ENCODE data around the gene HGFAC. TPM values are rescaled to one million over a fixed set of nuclear protein-coding genes. Genes with fewer than 3 reads are reported as not detected.

The HGFAC gene
- total and polyA plus RNA-seq, 2 donors = 0.19 to 1.2 TPM

DNA sequence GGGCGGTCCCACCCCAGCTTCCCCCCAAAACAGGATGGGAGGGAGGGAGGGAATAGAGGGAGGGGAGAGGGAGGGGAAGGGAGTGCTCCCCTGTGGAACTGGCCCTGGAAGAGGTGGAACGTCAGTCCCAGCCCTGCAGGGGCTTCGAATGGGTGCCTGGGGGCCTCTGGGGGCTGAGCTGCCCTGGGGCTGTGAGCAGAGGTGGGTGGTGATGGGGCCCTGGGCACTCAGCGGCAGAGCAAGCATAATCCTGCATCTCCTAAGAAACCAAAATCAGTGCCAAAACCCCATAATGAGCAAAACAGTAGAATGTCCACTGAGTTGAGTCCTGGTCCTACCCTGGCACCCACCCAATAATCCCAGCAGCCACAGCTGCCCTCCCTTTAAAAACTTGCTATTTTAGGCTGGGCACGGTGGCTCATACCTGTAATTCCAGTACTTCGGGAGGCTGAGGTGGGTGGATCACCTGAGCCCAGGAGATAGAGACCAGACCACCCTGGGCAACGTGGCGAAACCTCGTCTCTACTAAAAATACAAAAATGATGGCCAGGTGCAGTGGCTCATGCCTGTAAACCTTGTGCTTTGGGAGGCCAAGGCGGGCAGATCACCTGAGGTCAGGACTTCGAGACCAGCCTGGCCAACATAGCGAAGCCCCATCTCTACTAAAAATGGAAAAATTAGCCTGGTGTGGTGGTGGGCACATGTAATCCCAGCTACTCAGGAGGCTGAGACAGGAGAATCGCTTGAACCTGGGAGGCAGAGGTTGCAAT, 32.4 kb downstream of the HGFAC start:
- 91% methylated on average over 13 of the region's 13 CpGs for WGBS
- no peak overlapping the region for H3K4me3 ChIP-seq (ENCODE audit: low read length in 2 of 2)
- no peaks in the 10 kb centered on the region for H3K4me1 ChIP-seq (ENCODE audit: control insufficient read depth in 2 of 2, insufficient read depth in 2 of 2, low read length in 2 of 2)
- no peaks in the 10 kb centered on the region for H3K36me3 ChIP-seq (ENCODE audit: control insufficient read depth in 2 of 2, insufficient read depth in 2 of 2, low read length in 1 of 2)
- no peaks in the 10 kb centered on the region for H3K9me3 ChIP-seq (ENCODE audit: control insufficient read depth in 2 of 2, insufficient read depth in 1 of 2, low read length in 1 of 2)
- no peaks in the 10 kb centered on the region for H3K27me3 ChIP-seq (ENCODE audit: control insufficient read depth in 2 of 2, insufficient read depth in 1 of 2, low read length in 1 of 2)
- no peak overlapping the region for H3K27ac ChIP-seq (ENCODE audit: low read depth in 1 of 2, low read length in 1 of 2)
- DNase-seq (ENCODE audit: low read depth in 6 of 9, low spot score in 9 of 9) = no peak

- WGBS = 92% methylated on average over 15 of the region's 15 CpGs
- DNase-seq (ENCODE audit: low read depth in 6 of 9, low spot score in 9 of 9) = no peak
Measured at GRCh38 chr4:3475041-3475712, 33.4 kb downstream of the HGFAC start.

DNA sequence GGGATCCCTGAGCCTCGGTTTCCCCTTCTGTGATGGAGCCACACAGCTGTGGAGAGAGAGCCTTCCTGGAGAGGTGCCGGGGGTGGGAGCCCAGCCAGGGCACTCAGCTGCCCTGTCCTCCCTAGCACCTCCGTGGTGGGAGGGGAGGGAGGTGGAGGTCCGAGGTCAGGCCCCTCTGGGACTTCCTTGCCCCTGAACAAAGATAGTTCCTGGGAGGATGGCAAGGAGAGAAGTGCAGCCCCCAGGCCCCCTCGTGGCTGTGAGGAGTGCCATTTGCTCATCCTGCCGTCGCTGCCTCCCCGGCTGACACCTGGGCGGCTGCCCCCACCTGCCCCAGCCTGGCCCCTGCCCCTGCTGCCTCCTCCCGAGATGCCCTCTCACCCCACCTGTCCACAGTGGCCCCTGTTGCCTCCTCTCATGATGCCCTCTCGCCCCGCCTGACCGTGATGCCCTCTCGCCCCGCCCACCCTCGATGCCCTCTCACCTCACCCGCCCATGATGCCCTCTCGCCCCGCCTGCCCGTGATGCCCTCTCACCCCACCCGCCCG, 34.0 kb downstream of the HGFAC start:
- no peak for DNase-seq (ENCODE audit: low read depth in 6 of 9, low spot score in 9 of 9)
- Histone ChIP-seq H3K27ac (ENCODE audit: low read depth in 1 of 2, low read length in 1 of 2) (no peak overlapping the region), H3K9me3 (ENCODE audit: control insufficient read depth in 2 of 2, insufficient read depth in 1 of 2, low read length in 1 of 2) (no peaks in the 10 kb centered on the region), H3K4me3 (ENCODE audit: low read length in 2 of 2) (no peak overlapping the region), H3K4me1 (ENCODE audit: control insufficient read depth in 2 of 2, insufficient read depth in 2 of 2, low read length in 2 of 2) (no peaks in the 10 kb centered on the region), H3K27me3 (ENCODE audit: control insufficient read depth in 2 of 2, insufficient read depth in 1 of 2, low read length in 1 of 2) (peaks cover 0 to 5% of the 10 kb centered on the region in 2 donors), H3K36me3 (ENCODE audit: control insufficient read depth in 2 of 2, insufficient read depth in 2 of 2, low read length in 1 of 2) (no peaks in the 10 kb centered on the region)
- 74% methylated on average over 22 of the region's 22 CpGs for WGBS

More at GRCh38 chr4:3475041-3475712, 33.4 kb downstream of the HGFAC start:
- H3K4me1 ChIP-seq (ENCODE audit: control insufficient read depth in 2 of 2, insufficient read depth in 2 of 2, low read length in 2 of 2) = no peaks in the 10 kb centered on the region
- peaks cover 0 to 2% of the 10 kb centered on the region in 2 donors for H3K27me3 ChIP-seq (ENCODE audit: control insufficient read depth in 2 of 2, insufficient read depth in 1 of 2, low read length in 1 of 2)
- no peak overlapping the region for H3K4me3 ChIP-seq (ENCODE audit: low read length in 2 of 2)
- H3K36me3 ChIP-seq (ENCODE audit: control insufficient read depth in 2 of 2, insufficient read depth in 2 of 2, low read length in 1 of 2) = no peaks in the 10 kb centered on the region
- no peaks in the 10 kb centered on the region for H3K9me3 ChIP-seq (ENCODE audit: control insufficient read depth in 2 of 2, insufficient read depth in 1 of 2, low read length in 1 of 2)
- no peak overlapping the region for H3K27ac ChIP-seq (ENCODE audit: low read depth in 1 of 2, low read length in 1 of 2)

DNA sequence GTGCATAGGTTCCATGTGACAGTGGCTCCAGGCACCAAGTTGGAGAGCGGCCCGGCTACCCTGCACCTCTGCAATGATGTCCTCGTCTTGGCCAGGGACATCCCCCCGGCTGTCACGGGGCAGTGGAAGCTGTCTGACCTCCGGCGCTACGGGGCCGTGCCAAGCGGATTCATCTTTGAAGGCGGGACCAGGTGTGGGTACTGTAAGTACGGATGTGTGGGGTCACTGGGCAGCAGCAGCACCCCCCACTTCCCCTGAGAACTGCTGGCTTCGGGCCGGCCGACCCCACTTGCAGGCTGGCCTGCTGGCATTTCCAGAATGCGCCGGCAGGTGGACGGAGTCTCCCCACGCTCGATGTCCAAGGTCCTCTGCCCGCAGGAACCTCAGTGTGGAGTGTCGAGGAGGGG, 34.6 kb downstream of the HGFAC start:
- no peak overlapping the region for H3K4me3 ChIP-seq (ENCODE audit: low read length in 2 of 2)
- no peak for DNase-seq (ENCODE audit: low read depth in 6 of 9, low spot score in 9 of 9)
- no peaks in the 10 kb centered on the region for H3K36me3 ChIP-seq (ENCODE audit: control insufficient read depth in 2 of 2, insufficient read depth in 2 of 2, low read length in 1 of 2)
- 91% methylated on average over 22 of the region's 22 CpGs for WGBS
- H3K9me3 ChIP-seq (ENCODE audit: control insufficient read depth in 2 of 2, insufficient read depth in 1 of 2, low read length in 1 of 2) = no peaks in the 10 kb centered on the region
- no peak overlapping the region for H3K27ac ChIP-seq (ENCODE audit: low read depth in 1 of 2, low read length in 1 of 2)
- H3K4me1 ChIP-seq (ENCODE audit: control insufficient read depth in 2 of 2, insufficient read depth in 2 of 2, low read length in 2 of 2) = no peaks in the 10 kb centered on the region
- H3K27me3 ChIP-seq (ENCODE audit: control insufficient read depth in 2 of 2, insufficient read depth in 1 of 2, low read length in 1 of 2) = peaks cover 0 to 11% of the 10 kb centered on the region in 2 donors

DNA sequence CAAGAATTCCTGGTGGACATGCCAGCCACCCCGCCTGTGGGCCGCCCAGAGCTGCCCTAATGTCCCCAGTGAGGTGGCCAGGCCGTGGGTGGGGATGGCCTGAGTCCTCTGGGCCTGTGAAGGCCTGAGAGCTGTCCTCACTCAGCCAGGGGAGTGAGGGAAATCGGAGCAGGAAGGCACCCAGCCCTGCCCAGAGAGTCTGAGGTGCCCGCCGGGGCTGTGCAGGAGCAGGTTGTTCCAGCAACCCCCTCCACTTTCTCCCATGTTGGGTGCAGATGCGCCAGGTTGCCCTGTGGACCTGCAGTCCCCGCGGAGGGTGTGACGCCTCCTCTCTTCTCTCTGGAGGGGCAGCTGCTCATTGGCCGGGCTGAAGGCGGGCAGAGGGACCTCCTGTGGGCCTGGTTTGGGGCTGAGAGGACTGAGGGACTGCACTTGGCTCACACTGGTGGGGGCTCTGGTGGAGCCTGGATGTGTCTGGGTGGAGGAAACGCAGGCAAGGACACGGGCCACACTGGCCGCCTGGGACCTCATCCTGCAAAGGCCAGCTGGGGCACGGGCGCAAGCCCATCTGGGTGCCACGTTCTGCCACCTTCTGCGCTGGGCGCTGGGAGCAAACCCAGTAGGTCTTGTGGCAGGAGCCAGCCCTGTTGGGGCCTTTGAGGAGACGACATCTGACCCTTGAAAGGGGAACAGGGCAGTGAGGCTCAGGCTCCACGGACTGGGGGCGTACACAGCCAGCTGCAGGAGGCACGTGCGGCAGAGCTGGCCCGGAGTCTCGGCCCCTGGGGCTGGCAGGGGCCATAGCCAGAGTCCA, 35.4 kb downstream of the HGFAC start:
- 93% methylated on average over 27 of the region's 27 CpGs for WGBS
- H3K27me3 ChIP-seq (ENCODE audit: control insufficient read depth in 2 of 2, insufficient read depth in 1 of 2, low read length in 1 of 2) = peaks cover 0 to 19% of the 10 kb centered on the region in 2 donors

GRCh38 chr4:3477750-3478430, 36.1 kb downstream of the HGFAC start:
- H3K27me3 ChIP-seq (ENCODE audit: control insufficient read depth in 2 of 2, insufficient read depth in 1 of 2, low read length in 1 of 2) = peaks cover 0 to 26% of the 10 kb centered on the region in 2 donors
- H3K4me3 ChIP-seq (ENCODE audit: low read length in 2 of 2) = no peak overlapping the region
- H3K36me3 ChIP-seq (ENCODE audit: control insufficient read depth in 2 of 2, insufficient read depth in 2 of 2, low read length in 1 of 2) = no peaks in the 10 kb centered on the region
- no peaks in the 10 kb centered on the region for H3K4me1 ChIP-seq (ENCODE audit: control insufficient read depth in 2 of 2, insufficient read depth in 2 of 2, low read length in 2 of 2)
- WGBS = 88% methylated on average over 23 of the region's 23 CpGs
- no peak overlapping the region for H3K27ac ChIP-seq (ENCODE audit: low read depth in 1 of 2, low read length in 1 of 2)
- no peaks in the 10 kb centered on the region for H3K9me3 ChIP-seq (ENCODE audit: control insufficient read depth in 2 of 2, insufficient read depth in 1 of 2, low read length in 1 of 2)
- DNase-seq (ENCODE audit: low read depth in 6 of 9, low spot score in 9 of 9) = no peak

More for the DNA sequence above, 35.4 kb downstream of the HGFAC start:
- Histone ChIP-seq H3K4me1 (ENCODE audit: control insufficient read depth in 2 of 2, insufficient read depth in 2 of 2, low read length in 2 of 2) (no peaks in the 10 kb centered on the region), H3K4me3 (ENCODE audit: low read length in 2 of 2) (no peak overlapping the region), H3K36me3 (ENCODE audit: control insufficient read depth in 2 of 2, insufficient read depth in 2 of 2, low read length in 1 of 2) (no peaks in the 10 kb centered on the region), H3K9me3 (ENCODE audit: control insufficient read depth in 2 of 2, insufficient read depth in 1 of 2, low read length in 1 of 2) (no peaks in the 10 kb centered on the region), H3K27ac (ENCODE audit: low read depth in 1 of 2, low read length in 1 of 2) (no peak overlapping the region)
- DNase-seq (ENCODE audit: low read depth in 6 of 9, low spot score in 9 of 9) = no peak

DNA sequence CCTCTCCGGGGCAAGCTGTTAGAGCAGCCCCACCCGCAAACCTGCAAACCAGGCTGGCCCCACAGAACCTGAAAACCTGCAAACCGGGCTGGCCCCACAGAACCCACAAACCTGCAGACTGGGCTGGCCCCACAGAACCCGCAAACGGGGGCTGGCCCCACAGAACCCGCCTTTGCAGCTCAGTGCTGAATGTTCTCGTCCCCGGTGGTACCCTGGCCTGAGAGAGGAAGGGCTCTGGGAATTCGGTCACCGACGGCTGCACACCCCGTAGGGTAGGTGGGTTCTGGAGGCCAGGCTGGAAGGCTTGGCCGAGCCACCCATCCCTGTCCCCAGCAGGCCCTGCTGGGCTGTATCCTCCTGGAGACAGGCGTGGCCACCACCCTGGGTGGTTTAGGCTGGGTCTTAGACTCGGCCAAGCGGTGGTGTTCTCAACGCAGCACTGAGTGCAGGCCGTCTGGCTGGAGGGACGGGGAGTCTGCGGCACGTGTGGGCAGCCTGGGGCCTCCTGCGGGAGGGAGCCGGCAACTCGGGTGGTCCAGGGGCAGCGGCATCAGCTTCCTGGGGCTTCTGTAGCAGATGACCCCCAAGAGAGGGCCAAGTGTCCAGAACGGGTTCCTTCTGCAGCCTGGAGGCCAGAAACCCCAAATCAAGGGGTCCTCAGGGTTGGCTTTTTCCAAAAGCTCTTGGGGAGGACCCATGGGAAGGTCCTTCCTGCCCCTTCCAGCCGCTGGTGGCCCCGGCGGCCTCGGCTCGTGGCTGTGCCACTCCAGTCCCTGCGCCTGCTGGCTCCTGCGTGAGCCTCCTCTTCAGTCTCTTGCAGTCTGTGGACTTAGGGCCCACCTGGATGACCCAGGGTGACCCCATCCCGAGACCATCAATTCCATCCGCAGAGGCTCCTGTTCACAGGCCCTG, 36.9 kb downstream of the HGFAC start:
- H3K4me1 ChIP-seq (ENCODE audit: control insufficient read depth in 2 of 2, insufficient read depth in 2 of 2, low read length in 2 of 2) = no peaks in the 10 kb centered on the region
- H3K4me3 ChIP-seq (ENCODE audit: low read length in 2 of 2) = no peak overlapping the region
- H3K27me3 ChIP-seq (ENCODE audit: control insufficient read depth in 2 of 2, insufficient read depth in 1 of 2, low read length in 1 of 2) = peaks cover 3 to 33% of the 10 kb centered on the region in 2 donors
- H3K9me3 ChIP-seq (ENCODE audit: control insufficient read depth in 2 of 2, insufficient read depth in 1 of 2, low read length in 1 of 2) = no peaks in the 10 kb centered on the region
- WGBS = 91% methylated on average over 35 of the region's 35 CpGs
- no peaks in the 10 kb centered on the region for H3K36me3 ChIP-seq (ENCODE audit: control insufficient read depth in 2 of 2, insufficient read depth in 2 of 2, low read length in 1 of 2)
- DNase-seq (ENCODE audit: low read depth in 6 of 9, low spot score in 9 of 9) = no peak
- H3K27ac ChIP-seq (ENCODE audit: low read depth in 1 of 2, low read length in 1 of 2) = no peak overlapping the region
